LNCaP clone FGC (cell line): ENCODE data around the gene NHERF2.
A peak's percentile ranks its signal among the peaks of the same experiment; 100 is the strongest.

Experiments used
- DNase-seq: peaks from one replicate; pipeline ENCODE4 v3.0.0-alpha.2; 2011; ENCODE audit warnings: low read depth
- H3K4me3 ChIP-seq: 2 replicates; pipeline ENCODE4 v1.5.1; 2011; ENCODE audit warnings: mild to moderate bottlenecking, low read depth, low read length, control low read depth
- CTCF ChIP-seq: IDR thresholded peaks from 2 replicates; pipeline ENCODE4 v1.5.1; 2012; ENCODE audit warnings: mild to moderate bottlenecking; ENCODE audit not compliant: control insufficient read depth, insufficient read depth; ENCODE audit errors: extremely low read depth

Gene NHERF2

GRCh38 chr16:2015947-2016208 is 10.8 kb upstream of the NHERF2 start:
- no peak overlapping the region for H3K4me3 ChIP-seq
- TF ChIP-seq CTCF: no peak
- no peak for DNase-seq

- peak; percentile 18; the same call in 1 of the 2 replicates for TF ChIP-seq CTCF
- no peak for DNase-seq
- no peak overlapping the region for H3K4me3 ChIP-seq
Measured at GRCh38 chr16:2016407-2016922, 10.2 kb upstream of the NHERF2 start.

- DNase-seq: no peak
- H3K4me3 ChIP-seq: no peak within 1 kb of the TSS
- no peak for TF ChIP-seq CTCF
Measured at GRCh38 chr16:2019518-2019920, 7.2 kb upstream of the NHERF2 start, which contains the start of gene NPW. Gene NPW, plus strand, starts transcription at chr16:2019785.

- H3K4me3 ChIP-seq: no peak overlapping the region
- no peak for DNase-seq
- no peak for TF ChIP-seq CTCF
Measured at GRCh38 chr16:2019921-2020831, 6.5 kb upstream of the NHERF2 start.

GRCh38 chr16:2022723-2023091 is 4.0 kb upstream of the NHERF2 start:
- peak overlapping the region; percentile 28 for H3K4me3 ChIP-seq
- DNase-seq: no peak
- no peak for TF ChIP-seq CTCF

GRCh38 chr16:2023092-2024031 is 3.3 kb upstream of the NHERF2 start:
- peak overlapping the region; percentile 28 for H3K4me3 ChIP-seq
- no peak for DNase-seq
- TF ChIP-seq CTCF: peak; percentile 94
